Mucosa of descending colon (tissue), 3 donors: ENCODE results near the gene CRB3. TPM values are rescaled to one million over a fixed set of nuclear protein-coding genes. Genes with fewer than 3 reads are reported as not detected.

Experiments
- ATAC-seq: fragments of 200-7000 bp; cut with Tn5 transposase; one replicate; pipeline ENCODE4 v1.9.1; 2020; ENCODE audit warnings: mild to moderate bottlenecking, moderate library complexity
- DNase-seq, 3 donors: peaks; one replicate each; pipeline ENCODE4 v3.0.0-alpha.2; 2020
- H3K36me3 ChIP-seq: fragments of 200-600 bp; one replicate; pipeline ENCODE4 v1.8.0; 2021; ENCODE audit warnings: low read depth, mild to moderate bottlenecking
- H3K4me1 ChIP-seq: fragments of 200-600 bp; one replicate; pipeline ENCODE4 v1.8.0; 2021; ENCODE audit warnings: low read depth, mild to moderate bottlenecking
- H3K4me3 ChIP-seq: fragments of 200-600 bp; one replicate; pipeline ENCODE4 v1.8.0; 2021; ENCODE audit warnings: mild to moderate bottlenecking
- H3K9me3 ChIP-seq: fragments of 200-600 bp; one replicate; pipeline ENCODE4 v1.8.0; 2021; ENCODE audit warnings: mild to moderate bottlenecking
- CTCF ChIP-seq: fragments of 200-600 bp; IDR thresholded peaks from one replicate; pipeline ENCODE4 v1.8.0; 2022; ENCODE audit warnings: antibody characterized with exemption, mild to moderate bottlenecking
- intact Hi-C, 2 donors: fragments of 100-400 bp; cut with DNase I in 1 of 2; cut with micrococcal nuclease in 1 of 2; formaldehyde crosslinking; loops; one replicate each; pipeline versions ENCODE4 v1.11.0 to v1.11.1; 2022; cut with DNase I, micrococcal nuclease
- total RNA-seq, 3 donors: library from RNA; stranded (reverse); fragmentation: NEBNext Ultra II Directional in 2 of 3; extraction: Animal tissue kit (Norgen Biotek cat#: 25700) in 2 of 3; gene quantifications; one replicate each; pipeline versions ENCODE4 v1.2.1 to v1.2.4, GENCODE V29; 2021 to 2023
- donor health status: DM: no; HTN: no; CAD: no; lungs with moderate emphysema.
- donor health status: DM: no; HTN: no; CAD: no.
- donor health status: DM: no; HTN: yes; CAD: no.

The CRB3 gene
- total RNA-seq, 3 donors from 2014 or later = 49.9 to 139 (median 86.0) TPM

GRCh38 chr19:6475321-6476108, 11.4 kb downstream of the CRB3 start:
- Histone ChIP-seq H3K4me3 (no peak overlapping the region), H3K4me1 (peaks cover 8% of the 10 kb centered on the region), H3K36me3 (no peaks in the 10 kb centered on the region), H3K9me3 (no peaks in the 10 kb centered on the region)
- DNase-seq (peak in 2 of 3 donors; percentile 30 to 65), ATAC-seq (peak; percentile 18)
- intact Hi-C loops = no loop called here
- no peak for TF ChIP-seq CTCF

GRCh38 chr19:6476155-6476895, 12.3 kb downstream of the CRB3 start:
- no peak for TF ChIP-seq CTCF
- Histone ChIP-seq H3K4me1 (peaks cover 8% of the 10 kb centered on the region), H3K4me3 (no peak overlapping the region), H3K9me3 (no peaks in the 10 kb centered on the region), H3K36me3 (no peaks in the 10 kb centered on the region)
- DNase-seq = peak; percentile 91 to 97 (median 96)
- ATAC-seq = peak; percentile 95
- intact Hi-C loops = no loop called here

- no peaks in the 10 kb centered on the region for H3K9me3 ChIP-seq
- H3K36me3 ChIP-seq = no peaks in the 10 kb centered on the region
- H3K4me3 ChIP-seq = no peak overlapping the region
- intact Hi-C loops = no loop called here
- no peak for TF ChIP-seq CTCF
- no peak for ATAC-seq
- DNase-seq = no peak
- peaks cover 8% of the 10 kb centered on the region for H3K4me1 ChIP-seq
Measured at GRCh38 chr19:6476896-6477431, 12.9 kb downstream of the CRB3 start.

DNA sequence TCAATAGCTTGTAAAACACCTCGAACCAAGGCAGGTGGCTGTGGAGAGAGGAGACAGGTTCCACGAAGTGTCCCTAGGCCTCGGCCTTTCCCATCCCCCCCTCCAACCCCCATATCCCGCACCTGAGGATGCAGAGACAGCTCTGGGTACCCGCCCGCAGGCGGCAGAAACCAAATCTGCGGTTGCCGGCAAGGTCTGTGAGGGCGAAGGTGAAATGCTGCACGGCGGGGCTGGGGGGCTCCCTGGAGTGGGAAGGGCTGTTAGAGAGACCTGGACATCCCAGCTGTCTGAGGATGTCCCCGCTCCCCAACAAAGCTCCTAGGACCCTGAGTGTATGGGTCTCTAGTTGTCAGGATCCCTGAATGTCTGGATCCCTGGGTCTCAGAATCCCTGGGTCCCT, 14.7 kb downstream of the CRB3 start:
- ATAC-seq (no peak), DNase-seq (no peak)
- H3K36me3 ChIP-seq = no peaks in the 10 kb centered on the region
- peaks cover 8% of the 10 kb centered on the region for H3K4me1 ChIP-seq
- no peak for TF ChIP-seq CTCF
- intact Hi-C loops = no loop called here
- no peak overlapping the region for H3K4me3 ChIP-seq
- H3K9me3 ChIP-seq = no peaks in the 10 kb centered on the region

DNA sequence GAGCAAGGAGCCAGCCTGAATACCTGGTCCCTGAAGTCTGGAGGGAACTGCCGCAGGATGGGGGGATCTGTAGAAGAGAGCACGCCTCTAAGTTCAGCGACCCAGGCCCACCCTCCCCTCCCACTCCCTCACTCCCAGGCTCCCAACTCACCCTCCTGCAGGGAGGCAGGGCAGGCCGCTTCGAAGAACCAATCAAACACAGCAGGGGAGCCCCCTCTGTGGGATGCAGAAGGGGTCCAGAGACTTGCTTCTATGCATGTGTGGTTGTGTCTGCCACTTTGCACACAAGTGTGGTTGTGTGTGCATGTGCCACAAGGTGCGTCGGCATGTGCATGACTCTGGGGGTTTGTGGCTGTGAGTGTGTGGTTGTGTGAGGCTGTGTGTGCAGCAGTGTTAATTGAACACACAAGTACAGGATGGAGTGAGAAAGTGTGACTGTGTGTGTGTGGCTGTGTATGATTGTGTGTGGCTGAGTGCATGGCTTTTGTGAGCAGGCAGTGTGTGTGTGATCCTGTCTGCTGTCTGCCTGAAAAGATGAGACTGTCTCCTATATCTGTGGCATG, 15.8 kb downstream of the CRB3 start:
- no peak for DNase-seq
- intact Hi-C loops = no loop called here

More for the DNA sequence above, 15.8 kb downstream of the CRB3 start:
- Histone ChIP-seq H3K36me3 (no peaks in the 10 kb centered on the region), H3K9me3 (no peaks in the 10 kb centered on the region), H3K4me1 (peaks cover 8% of the 10 kb centered on the region), H3K4me3 (no peak overlapping the region)
- no peak for ATAC-seq
- no peak for TF ChIP-seq CTCF
